Naive B cell (primary cell): ENCODE results near the gene COL25A1. TPM values are rescaled to one million over a fixed set of nuclear protein-coding genes. Genes with fewer than 3 reads are reported as not detected.

Experiments
- ATAC-seq, 2 donors: fragments of 150-1000 bp; cut with Tn5 transposase; 2 replicates each; pipeline ENCODE4 v1.10.0; 2021; ENCODE audit warnings: low read depth in 2 of 2, mild to moderate bottlenecking in 2 of 2, moderate library complexity in 2 of 2
- DNase-seq: peaks from one replicate; pipeline ENCODE4 v3.0.0; 2022
- H3K27ac Mint-ChIP-seq, 6 donors: one replicate each; pipeline ENCODE4 v1.8.0; 2020 to 2022; ENCODE audit warnings: mild to moderate bottlenecking in 6 of 6, mixed read lengths in 6 of 6, moderate library complexity in 5 of 6, inconsistent platforms in 2 of 6
- H3K27me3 Mint-ChIP-seq, 3 donors: one replicate each; pipeline ENCODE4 v1.8.0; 2021 to 2022; ENCODE audit warnings: mixed read lengths in 3 of 3, mild to moderate bottlenecking in 1 of 3
- H3K36me3 Mint-ChIP-seq, 2 donors: one replicate each; pipeline ENCODE4 v1.8.0; 2020 to 2022; ENCODE audit warnings: mixed read lengths in 2 of 2, inconsistent platforms in 1 of 2, mild to moderate bottlenecking in 1 of 2
- H3K4me1 Mint-ChIP-seq, 3 donors: one replicate each; pipeline ENCODE4 v1.8.0; 2020 to 2022; ENCODE audit warnings: mixed read lengths in 3 of 3, inconsistent platforms in 1 of 3, mild to moderate bottlenecking in 1 of 3, moderate library complexity in 1 of 3
- H3K4me3 Mint-ChIP-seq, 8 donors: one replicate each; pipeline ENCODE4 v1.8.0; 2020 to 2022; ENCODE audit warnings: mild to moderate bottlenecking in 8 of 8, mixed read lengths in 8 of 8, moderate library complexity in 8 of 8, inconsistent platforms in 2 of 8
- H3K9me3 Mint-ChIP-seq, 7 donors: one replicate each; pipeline ENCODE4 v1.8.0; 2020 to 2022; ENCODE audit warnings: mixed read lengths in 7 of 7, mild to moderate bottlenecking in 5 of 7, inconsistent platforms in 2 of 7, moderate library complexity in 1 of 7
- polyA plus RNA-seq, 6 donors: library from polyadenylated mRNA; unstranded; fragments of 300-500 nt; fragmentation: Illumina TruSeq; gene quantifications; one replicate each; pipeline ENCODE4 v1.2.3, GENCODE V29; 2021; ENCODE audit warnings: low read depth in 6 of 6

Gene COL25A1
- polyA plus RNA-seq, 6 donors from 2014 or later = not detected

DNA sequence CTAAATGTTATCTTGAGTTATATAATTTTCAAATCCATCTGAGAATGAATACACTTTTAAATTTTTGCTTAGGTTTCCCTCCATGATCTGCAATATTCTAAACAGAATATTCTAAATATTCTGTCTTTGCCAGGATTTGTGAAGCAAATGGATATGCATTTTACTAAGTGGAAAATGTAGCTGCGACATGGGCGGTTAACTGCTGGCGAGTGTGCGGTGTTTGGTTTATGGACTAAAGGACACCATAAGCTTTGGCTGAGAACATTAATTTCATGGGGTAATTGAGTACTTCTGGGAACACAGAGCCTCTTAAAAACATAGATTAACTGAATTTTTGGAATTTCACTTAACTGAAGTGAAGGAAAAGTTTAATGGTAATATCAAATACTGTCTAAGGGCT is 385.8 kb downstream of the COL25A1 start:
- no peaks in the 10 kb centered on the region for H3K36me3 Mint-ChIP-seq
- no peak overlapping the region for H3K4me3 Mint-ChIP-seq
- no peaks in the 10 kb centered on the region for H3K9me3 Mint-ChIP-seq
- H3K27ac Mint-ChIP-seq = no peak overlapping the region
- no peak for DNase-seq
- no peaks in the 10 kb centered on the region for H3K4me1 Mint-ChIP-seq
- H3K27me3 Mint-ChIP-seq = peaks cover 0 to 8% (median 6%) of the 10 kb centered on the region in 3 donors
- no peak for ATAC-seq

DNA sequence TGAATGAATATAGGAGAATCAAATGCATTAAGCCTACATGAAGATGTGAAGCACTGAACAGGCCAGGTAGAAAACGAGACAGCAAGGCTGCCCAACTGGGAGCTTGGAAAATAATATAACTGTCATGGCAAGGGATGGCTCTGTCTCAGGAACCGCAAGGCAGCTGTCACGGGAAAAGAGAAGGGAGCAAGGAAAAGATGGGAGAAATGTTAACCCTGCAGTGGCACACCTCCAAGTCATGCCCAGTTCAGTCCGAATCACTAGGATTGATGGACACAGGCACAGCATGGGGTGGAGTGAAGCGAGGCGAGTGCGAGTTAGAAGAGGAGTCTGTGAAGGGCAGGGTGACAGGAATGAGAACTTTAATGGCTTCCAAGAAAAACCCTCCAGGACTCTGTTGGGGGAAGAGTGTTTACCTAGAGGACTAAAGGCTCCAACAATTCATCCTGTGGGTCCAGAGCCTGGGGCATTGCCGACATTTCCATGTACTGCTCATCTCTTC is 395.5 kb downstream of the COL25A1 start:
- no peak for DNase-seq
- no peak for ATAC-seq

DNA sequence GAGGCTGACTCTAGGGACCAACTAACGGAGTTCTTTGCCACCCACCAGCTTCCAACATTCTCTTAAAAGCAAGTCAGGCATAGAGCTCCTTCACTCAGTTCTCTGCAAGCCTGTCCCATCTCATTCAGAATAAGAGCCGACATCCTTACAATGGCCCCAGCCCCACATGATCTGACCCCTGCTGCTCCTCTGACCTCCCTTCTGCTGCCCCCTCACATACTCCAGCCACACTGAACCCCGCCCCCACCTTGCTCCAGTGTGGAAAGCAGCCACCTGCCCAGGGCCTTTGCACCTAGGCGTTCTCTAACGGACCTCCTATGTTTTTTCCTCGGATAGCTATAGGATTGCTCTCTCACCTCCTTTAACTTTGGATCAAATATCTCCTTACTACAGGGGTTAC is 396.5 kb downstream of the COL25A1 start:
- no peaks in the 10 kb centered on the region for H3K36me3 Mint-ChIP-seq
- no peak for DNase-seq
- no peaks in the 10 kb centered on the region for H3K9me3 Mint-ChIP-seq
- H3K4me3 Mint-ChIP-seq = no peak overlapping the region
- H3K4me1 Mint-ChIP-seq = no peaks in the 10 kb centered on the region
- no peak for ATAC-seq
- no peak overlapping the region for H3K27ac Mint-ChIP-seq
- peaks cover 0 to 7% (median 3%) of the 10 kb centered on the region in 3 donors for H3K27me3 Mint-ChIP-seq

More for the DNA sequence above, 395.5 kb downstream of the COL25A1 start:
- Mint-ChIP-seq H3K36me3 (no peaks in the 10 kb centered on the region), H3K9me3 (no peaks in the 10 kb centered on the region), H3K27me3 (peaks cover 0 to 7% (median 3%) of the 10 kb centered on the region in 3 donors), H3K4me3 (no peak overlapping the region), H3K27ac (no peak overlapping the region), H3K4me1 (no peaks in the 10 kb centered on the region)

DNA sequence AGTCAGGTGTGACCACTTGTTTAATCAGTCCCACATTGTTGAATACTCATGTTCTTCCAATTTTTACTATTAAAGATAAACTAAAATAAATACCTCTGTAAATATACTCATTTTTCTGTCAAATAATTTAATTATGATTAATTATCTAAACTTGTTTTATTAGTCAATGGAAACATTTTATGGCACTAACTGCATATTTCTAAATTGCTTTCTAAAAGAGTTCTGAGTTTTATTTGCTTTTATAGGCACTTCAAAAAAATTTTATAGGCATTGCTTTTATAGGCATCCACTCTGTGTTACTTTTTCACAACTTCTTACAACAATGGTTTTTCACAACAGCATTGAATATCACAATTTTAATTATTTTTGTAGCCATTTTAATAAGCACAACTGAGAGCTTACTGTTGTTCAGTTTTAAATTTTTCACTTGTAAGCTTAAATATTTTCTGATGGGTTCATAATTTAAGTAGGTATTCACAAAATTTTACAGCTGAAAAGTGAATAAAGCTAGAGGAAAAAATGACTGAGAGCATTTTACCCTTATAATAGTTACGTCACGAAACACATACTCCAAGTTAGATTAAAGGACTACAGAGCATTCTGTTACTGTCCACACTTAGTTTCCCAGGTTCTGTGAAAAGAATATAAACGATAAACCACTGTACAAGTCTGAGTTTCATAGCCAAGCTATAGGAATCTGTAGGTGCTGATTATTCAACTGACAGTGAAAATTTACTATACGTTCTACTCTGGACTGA is 398.8 kb downstream of the COL25A1 start:
- Mint-ChIP-seq H3K9me3 (no peaks in the 10 kb centered on the region), H3K4me3 (no peak overlapping the region), H3K27ac (no peak overlapping the region), H3K4me1 (no peaks in the 10 kb centered on the region), H3K36me3 (no peaks in the 10 kb centered on the region), H3K27me3 (peaks cover 0 to 7% (median 3%) of the 10 kb centered on the region in 3 donors)
- DNase-seq = no peak
- no peak for ATAC-seq

DNA sequence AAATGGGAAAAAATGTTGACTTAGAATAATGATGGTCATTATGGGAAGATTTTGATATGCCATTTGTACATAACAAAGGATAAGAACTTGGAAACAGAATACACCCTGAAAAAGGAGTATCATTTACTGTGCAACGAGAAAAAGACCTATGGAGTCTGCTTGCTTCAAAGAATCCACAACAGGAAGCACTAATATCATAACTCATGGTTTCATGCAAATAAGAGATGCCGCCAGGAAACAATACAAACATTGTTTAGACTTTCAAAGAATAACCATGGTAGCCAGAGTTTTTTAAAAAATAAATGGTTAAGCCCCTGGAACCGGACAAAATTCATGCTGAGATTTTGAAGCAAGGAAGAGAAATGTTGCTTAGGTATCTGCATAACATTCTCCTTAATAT is 399.7 kb downstream of the COL25A1 start:
- no peak for ATAC-seq

DNA sequence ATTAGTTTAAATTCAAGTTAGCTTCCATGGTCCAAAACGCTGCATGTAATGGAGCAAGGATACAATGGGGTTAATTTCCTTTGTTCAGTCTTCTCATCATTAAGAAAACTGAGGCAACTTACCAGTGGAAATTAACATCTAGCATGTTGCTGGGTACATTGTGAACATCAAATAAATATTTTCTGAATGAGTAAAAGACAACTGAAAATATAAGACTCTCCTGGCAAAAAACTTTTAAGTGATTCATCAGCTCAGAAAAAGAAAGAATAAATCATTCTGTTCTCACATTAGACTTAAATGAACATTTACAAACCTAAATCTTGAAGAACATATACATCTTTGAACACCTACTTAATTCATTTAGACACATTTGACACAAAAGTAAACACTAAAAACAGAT is 401.2 kb downstream of the COL25A1 start:
- H3K9me3 Mint-ChIP-seq = no peaks in the 10 kb centered on the region
- ATAC-seq = no peak
- no peak for DNase-seq
- no peaks in the 10 kb centered on the region for H3K36me3 Mint-ChIP-seq
- H3K27me3 Mint-ChIP-seq = peaks cover 0 to 7% (median 3%) of the 10 kb centered on the region in 3 donors
- no peak overlapping the region for H3K27ac Mint-ChIP-seq
- H3K4me1 Mint-ChIP-seq = no peaks in the 10 kb centered on the region
- no peak overlapping the region for H3K4me3 Mint-ChIP-seq

More for the DNA sequence above, 399.7 kb downstream of the COL25A1 start:
- Mint-ChIP-seq H3K4me3 (no peak overlapping the region), H3K27me3 (peaks cover 0 to 7% (median 3%) of the 10 kb centered on the region in 3 donors), H3K4me1 (no peaks in the 10 kb centered on the region), H3K9me3 (no peaks in the 10 kb centered on the region), H3K27ac (no peak overlapping the region), H3K36me3 (no peaks in the 10 kb centered on the region)
- DNase-seq = no peak

DNA sequence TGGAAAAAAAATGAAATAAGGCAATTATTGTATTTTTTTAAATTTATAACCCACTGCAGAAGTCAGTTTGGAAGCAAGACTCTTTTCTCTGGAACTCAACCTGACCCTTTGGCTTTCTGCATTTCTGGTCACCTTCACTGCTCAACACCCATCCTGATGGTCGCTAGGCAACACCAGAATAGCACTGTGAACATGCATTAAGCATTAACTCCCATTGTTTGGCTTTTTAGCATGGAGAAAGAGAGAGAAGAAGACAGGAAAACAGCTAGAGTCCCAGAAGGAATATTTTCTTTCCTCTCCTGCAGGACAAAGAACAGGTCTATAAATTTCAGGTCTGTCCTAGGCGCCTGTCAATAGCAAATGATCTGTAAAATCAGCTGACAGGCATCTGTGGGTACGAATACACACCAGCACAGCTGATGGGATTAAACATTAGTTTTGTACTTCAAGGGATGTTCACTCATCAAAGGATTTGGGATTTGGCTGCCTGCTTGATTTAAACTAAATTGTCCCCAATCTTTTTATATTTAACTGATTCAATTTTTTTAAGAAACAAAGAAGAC is 402.4 kb downstream of the COL25A1 start:
- no peak for ATAC-seq
- no peaks in the 10 kb centered on the region for H3K4me1 Mint-ChIP-seq
- H3K9me3 Mint-ChIP-seq = no peaks in the 10 kb centered on the region
- H3K27me3 Mint-ChIP-seq = peaks cover 0 to 5% (median 3%) of the 10 kb centered on the region in 3 donors
- H3K36me3 Mint-ChIP-seq = no peaks in the 10 kb centered on the region
- H3K4me3 Mint-ChIP-seq = no peak overlapping the region
- no peak overlapping the region for H3K27ac Mint-ChIP-seq
- DNase-seq = no peak

DNA sequence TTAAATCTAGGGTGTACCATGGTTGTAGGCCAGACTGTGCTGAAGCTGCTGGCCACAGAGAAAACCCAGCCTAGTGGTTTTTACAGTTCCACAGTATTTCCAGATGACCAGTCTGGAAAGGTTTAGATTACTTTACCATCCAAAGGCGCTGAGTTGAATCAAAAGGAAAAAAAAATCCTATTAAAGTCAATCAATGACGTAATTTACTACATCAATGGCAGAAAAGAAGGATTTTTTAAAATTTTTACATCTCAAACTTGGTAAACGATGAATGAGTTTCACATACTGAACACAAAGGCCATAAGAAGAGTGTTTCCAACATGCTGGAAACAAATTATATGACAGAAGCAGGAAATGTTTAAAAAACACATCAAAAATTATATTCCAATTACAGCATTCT is 409.0 kb downstream of the COL25A1 start:
- no peaks in the 10 kb centered on the region for H3K4me1 Mint-ChIP-seq
- H3K36me3 Mint-ChIP-seq = no peaks in the 10 kb centered on the region
- H3K4me3 Mint-ChIP-seq = no peak overlapping the region
- DNase-seq (no peak), ATAC-seq (no peak)
- no peaks in the 10 kb centered on the region for H3K27me3 Mint-ChIP-seq
- H3K27ac Mint-ChIP-seq = no peak overlapping the region
- no peaks in the 10 kb centered on the region for H3K9me3 Mint-ChIP-seq

DNA sequence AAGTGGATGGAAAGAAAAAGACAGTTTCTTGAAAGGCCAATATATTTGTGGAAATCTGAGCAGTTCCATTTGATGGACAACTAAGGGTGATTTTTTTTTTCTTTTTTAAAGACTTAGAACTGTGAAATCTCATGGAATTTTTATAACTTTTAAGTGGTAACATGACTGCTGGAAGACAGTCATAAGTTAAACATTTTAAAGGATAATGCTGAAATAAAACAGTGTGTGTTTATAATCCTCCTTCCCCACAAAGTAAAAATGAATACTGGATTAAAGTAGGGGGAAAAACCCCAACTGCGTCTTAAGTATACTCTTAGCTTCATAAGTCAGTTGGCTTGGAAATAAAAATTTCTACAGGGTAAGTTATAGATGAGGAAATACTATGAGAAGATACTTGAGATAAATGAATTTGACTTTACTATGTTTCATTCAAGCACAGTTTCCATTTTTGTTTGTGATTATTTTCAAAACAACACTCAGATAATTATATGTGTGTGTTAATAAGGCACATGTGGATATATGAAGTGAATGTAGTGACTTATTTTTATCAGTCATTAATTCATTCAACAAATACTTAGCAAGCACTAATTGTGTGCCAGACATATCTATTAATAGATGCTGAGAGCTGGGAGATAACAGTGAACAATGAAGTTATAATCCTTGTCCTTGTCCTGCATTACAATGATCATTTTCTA is 410.4 kb downstream of the COL25A1 start:
- H3K4me3 Mint-ChIP-seq = no peak overlapping the region
- no peaks in the 10 kb centered on the region for H3K9me3 Mint-ChIP-seq
- no peaks in the 10 kb centered on the region for H3K36me3 Mint-ChIP-seq
- ATAC-seq (no peak), DNase-seq (no peak)
- H3K27ac Mint-ChIP-seq = no peak overlapping the region
- H3K4me1 Mint-ChIP-seq = no peaks in the 10 kb centered on the region
- no peaks in the 10 kb centered on the region for H3K27me3 Mint-ChIP-seq

DNA sequence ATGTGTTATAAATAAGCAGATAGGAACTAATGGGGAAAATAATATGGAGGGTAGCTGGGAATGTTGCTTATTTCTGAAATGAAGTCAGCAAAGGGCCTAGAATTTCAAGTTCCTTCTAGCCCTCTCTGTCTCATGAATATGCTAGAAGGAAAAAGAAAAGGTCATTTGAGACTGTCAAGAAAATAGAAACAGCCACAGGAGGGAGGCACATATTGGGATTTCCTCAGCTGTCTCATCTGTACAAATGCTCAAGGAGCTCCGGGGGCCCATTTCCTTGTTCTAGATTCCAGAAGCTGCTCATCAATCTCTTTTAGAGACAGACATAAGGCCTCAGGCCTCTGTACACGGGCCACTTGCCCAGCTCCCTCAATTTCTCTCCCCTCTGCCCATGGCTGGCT is 412.0 kb downstream of the COL25A1 start:
- Mint-ChIP-seq H3K27ac (no peak overlapping the region), H3K4me1 (no peaks in the 10 kb centered on the region), H3K4me3 (no peak overlapping the region), H3K27me3 (no peaks in the 10 kb centered on the region), H3K9me3 (no peaks in the 10 kb centered on the region), H3K36me3 (no peaks in the 10 kb centered on the region)
- no peak for DNase-seq
- no peak for ATAC-seq

DNA sequence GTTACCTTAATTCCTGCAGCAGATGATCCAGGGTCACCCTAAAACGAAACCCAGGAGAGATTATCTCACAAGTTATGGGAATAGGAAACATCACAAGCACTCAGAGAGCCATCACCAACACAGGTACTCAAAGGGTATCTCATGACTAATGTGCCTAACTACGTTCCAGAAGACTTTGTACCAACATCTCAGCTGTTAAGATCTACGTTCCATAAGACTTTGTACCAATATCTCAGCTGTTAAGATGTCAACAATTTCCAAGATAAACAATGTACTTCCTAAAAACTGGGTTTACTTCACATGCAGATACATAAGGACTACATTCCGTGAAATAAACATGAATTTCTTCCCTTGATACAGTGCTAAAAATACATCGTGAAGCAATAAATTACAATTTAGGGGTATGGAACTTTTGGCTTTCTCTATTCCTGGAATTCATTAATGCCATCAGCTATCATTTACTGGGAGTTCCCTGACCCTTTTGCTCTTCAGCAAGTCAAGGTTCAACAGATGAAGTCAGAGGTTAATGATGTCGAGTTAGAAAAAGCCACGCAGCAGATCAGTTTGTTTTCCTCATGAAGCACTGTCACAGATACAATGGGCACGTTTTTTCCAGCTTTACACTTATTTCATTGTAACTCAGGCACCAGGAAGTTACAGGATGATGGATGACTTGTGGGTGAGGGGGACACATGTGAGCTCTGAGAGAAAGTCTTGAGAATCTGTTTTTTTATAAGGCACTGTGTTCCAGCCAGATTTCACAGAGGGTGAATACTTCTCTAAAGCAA is 412.6 kb downstream of the COL25A1 start:
- DNase-seq (no peak), ATAC-seq (no peak)
- H3K9me3 Mint-ChIP-seq = no peaks in the 10 kb centered on the region
- no peaks in the 10 kb centered on the region for H3K4me1 Mint-ChIP-seq
- H3K36me3 Mint-ChIP-seq = no peaks in the 10 kb centered on the region
- no peaks in the 10 kb centered on the region for H3K27me3 Mint-ChIP-seq
- H3K4me3 Mint-ChIP-seq = no peak overlapping the region
- no peak overlapping the region for H3K27ac Mint-ChIP-seq

DNA sequence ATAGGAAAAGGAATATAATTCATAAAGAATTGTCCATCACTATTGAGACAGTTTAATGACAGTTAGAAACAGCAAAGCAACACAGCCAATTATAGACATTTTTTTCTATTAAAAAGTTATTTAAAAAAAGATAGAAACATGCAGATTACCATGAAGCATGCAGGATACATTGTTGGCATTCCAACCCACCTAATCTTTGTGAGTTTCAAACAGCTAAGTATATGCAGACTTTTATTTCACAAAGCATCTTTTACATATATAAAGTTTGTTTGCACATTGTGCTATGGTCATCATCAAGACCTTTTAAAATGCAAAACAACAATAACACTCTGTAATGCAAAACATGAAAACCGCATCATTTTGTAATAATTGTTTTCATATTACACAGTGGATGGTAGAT is 413.7 kb downstream of the COL25A1 start:
- ATAC-seq (no peak), DNase-seq (no peak)
- H3K36me3 Mint-ChIP-seq = no peaks in the 10 kb centered on the region
- no peaks in the 10 kb centered on the region for H3K27me3 Mint-ChIP-seq
- no peaks in the 10 kb centered on the region for H3K9me3 Mint-ChIP-seq
- no peaks in the 10 kb centered on the region for H3K4me1 Mint-ChIP-seq
- H3K4me3 Mint-ChIP-seq = no peak overlapping the region
- H3K27ac Mint-ChIP-seq = no peak overlapping the region

DNA sequence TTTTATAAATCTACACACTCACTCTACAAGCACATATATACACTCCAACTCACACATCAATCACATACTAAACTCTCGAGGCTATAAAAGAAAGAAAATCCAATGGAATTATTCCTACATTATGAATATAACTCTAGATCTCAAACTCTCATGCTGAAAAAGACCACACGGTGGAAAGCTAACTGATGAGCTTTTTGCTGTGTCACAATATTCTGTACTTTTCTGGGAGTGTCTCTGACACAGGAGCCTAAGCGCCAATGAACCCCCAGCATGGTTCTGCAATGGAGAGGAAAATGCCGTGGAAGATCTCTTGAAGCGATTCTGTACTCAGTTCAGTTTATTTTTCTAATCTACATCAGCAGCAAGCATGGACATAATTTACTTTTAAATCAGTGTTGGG is 415.4 kb downstream of the COL25A1 start:
- Mint-ChIP-seq H3K27me3 (no peaks in the 10 kb centered on the region), H3K36me3 (no peaks in the 10 kb centered on the region), H3K27ac (no peak overlapping the region), H3K4me3 (no peak overlapping the region), H3K9me3 (no peaks in the 10 kb centered on the region), H3K4me1 (no peaks in the 10 kb centered on the region)
- DNase-seq (no peak), ATAC-seq (no peak)
